ENCODE measurements around the gene OR52N5.
A peak's percentile ranks its signal among the peaks of the same experiment; 100 is the strongest.

OR52N5 gene

GRCh38 chr11:5736396-5736795, 46.8 kb downstream of the OR52N5 start, which contains the start of gene OR56B1:
TSS of gene OR56B1 (plus strand) at chr11:5736448. CDS start at chr11:5736517, 69 bp downstream.
- DNase-seq (ENCODE audit: low read depth) = peak; percentile 4
- TF ChIP-seq CTCF (conservative IDR thresholded peaks at IDR 0.05; ENCODE audit: control insufficient read depth, insufficient read depth, low read depth, low read length) = no peak

GRCh38 chr11:5727691-5728090, 55.5 kb downstream of the OR52N5 start:
- TF ChIP-seq CTCF (conservative IDR thresholded peaks at IDR 0.05; ENCODE audit: control insufficient read depth, insufficient read depth, low read depth, low read length) = no peak
- DNase-seq (ENCODE audit: low read depth) = no peak
- no peak overlapping the region for H3K4me3 ChIP-seq (ENCODE audit: control insufficient read depth, low read depth, low read length)

More at GRCh38 chr11:5736396-5736795, 46.8 kb downstream of the OR52N5 start, which contains the start of gene OR56B1:
- H3K4me3 ChIP-seq (ENCODE audit: control insufficient read depth, low read depth, low read length) = no peak within 1 kb of the TSS

- no peak overlapping the region for H3K4me3 ChIP-seq (ENCODE audit: control insufficient read depth, low read depth, low read length)
- no peak for DNase-seq (ENCODE audit: low read depth)
- no peak for TF ChIP-seq CTCF (conservative IDR thresholded peaks at IDR 0.05; ENCODE audit: control insufficient read depth, insufficient read depth, low read depth, low read length)
These were observed 56.8 kb downstream of the OR52N5 start for GRCh38 chr11:5726351-5726750.
